Bronchial epithelial cell (primary cell): ENCODE results near the gene BARHL1. TPM values are rescaled to one million over a fixed set of nuclear protein-coding genes. Genes with fewer than 3 reads are reported as not detected.
A peak's percentile ranks its signal among the peaks of the same experiment; 100 is the strongest.

Experiments
- DNase-seq: peaks from one replicate; pipeline ENCODE4 v3.0.0-alpha.2; 2010; ENCODE audit warnings: low read depth
- FAIRE-seq: peaks from 2 replicates; lab custom pipeline; 2011; peaks lifted over from hg19 to GRCh38; lab: Jason Lieb, UNC
- H3K27me3 ChIP-seq: 2 replicates; pipeline ENCODE4 v1.5.1; 2011; ENCODE audit warnings: low read length; ENCODE audit not compliant: control insufficient read depth, insufficient read depth
- H3K36me3 ChIP-seq: 2 replicates; pipeline ENCODE4 v1.5.1; 2011; ENCODE audit warnings: low read length; ENCODE audit not compliant: control insufficient read depth, insufficient read depth
- H3K4me3 ChIP-seq: 2 replicates; pipeline ENCODE4 v1.5.1; 2011; ENCODE audit warnings: mild to moderate bottlenecking, low read depth, low read length, control low read depth
- total RNA-seq: library from RNA; depleted of rRNA; stranded (reverse); fragments of >200 nt; gene quantifications from 2 replicates; pipeline ENCODE4 v1.2.1, GENCODE V29; 2014
- TF ChIP-seq, protein P1 (sequence below): IDR thresholded peaks from 2 replicates; pipeline ENCODE4 v1.5.1; 2011; ENCODE audit warnings: mild to moderate bottlenecking, moderate library complexity, low read length, control low read depth, inconsistent platforms; ENCODE audit not compliant: insufficient read depth, severe bottlenecking

BARHL1 gene
- total RNA-seq, 1 donor from 2014 or later, result not detected

DNA sequence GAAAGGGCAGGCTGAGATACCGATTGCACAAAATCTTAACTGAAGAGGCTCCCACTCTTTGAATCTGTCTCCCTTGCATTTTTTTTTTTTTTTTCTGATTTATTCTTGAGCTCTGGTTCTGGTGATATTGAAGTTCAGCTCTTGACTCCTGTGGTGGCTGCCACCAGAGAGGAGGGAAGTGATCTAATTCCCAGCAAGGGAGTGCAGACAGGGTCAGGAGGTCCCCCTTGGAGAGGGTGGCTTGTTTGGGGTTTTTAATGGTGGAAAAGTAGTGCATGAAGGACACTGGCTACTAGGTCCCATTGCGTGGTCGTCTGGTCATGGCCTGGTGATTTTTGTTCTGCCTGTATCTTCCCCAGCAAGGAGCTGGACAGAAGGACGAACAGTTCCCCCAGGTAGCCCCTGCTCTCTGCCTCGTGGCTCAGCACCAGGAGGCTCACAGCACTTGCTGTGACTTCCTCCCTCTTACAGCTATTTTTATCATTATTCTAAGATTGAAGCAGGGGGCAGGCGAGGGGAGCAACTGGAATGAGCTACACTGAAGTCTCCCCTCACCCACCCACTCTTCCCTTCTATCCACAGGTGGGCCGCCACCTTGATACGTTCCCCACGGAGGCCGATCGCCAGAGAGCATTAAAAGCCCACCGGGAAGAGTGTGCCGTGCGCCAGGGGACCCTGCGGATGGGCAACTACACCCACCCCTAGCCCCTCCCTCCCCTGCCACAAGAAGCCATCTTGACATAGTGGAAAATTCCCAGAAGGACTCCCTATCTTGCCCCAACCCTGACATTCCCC, 10.4 kb upstream of the BARHL1 start:
- no peaks in the 10 kb centered on the region for H3K36me3 ChIP-seq
- no peak for FAIRE-seq
- peaks cover 9% of the 10 kb centered on the region for H3K27me3 ChIP-seq
- DNase-seq, result no peak
- no peak overlapping the region for H3K4me3 ChIP-seq
- TF ChIP-seq, protein P1, sequence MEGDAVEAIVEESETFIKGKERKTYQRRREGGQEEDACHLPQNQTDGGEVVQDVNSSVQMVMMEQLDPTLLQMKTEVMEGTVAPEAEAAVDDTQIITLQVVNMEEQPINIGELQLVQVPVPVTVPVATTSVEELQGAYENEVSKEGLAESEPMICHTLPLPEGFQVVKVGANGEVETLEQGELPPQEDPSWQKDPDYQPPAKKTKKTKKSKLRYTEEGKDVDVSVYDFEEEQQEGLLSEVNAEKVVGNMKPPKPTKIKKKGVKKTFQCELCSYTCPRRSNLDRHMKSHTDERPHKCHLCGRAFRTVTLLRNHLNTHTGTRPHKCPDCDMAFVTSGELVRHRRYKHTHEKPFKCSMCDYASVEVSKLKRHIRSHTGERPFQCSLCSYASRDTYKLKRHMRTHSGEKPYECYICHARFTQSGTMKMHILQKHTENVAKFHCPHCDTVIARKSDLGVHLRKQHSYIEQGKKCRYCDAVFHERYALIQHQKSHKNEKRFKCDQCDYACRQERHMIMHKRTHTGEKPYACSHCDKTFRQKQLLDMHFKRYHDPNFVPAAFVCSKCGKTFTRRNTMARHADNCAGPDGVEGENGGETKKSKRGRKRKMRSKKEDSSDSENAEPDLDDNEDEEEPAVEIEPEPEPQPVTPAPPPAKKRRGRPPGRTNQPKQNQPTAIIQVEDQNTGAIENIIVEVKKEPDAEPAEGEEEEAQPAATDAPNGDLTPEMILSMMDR, result no peak

DNA sequence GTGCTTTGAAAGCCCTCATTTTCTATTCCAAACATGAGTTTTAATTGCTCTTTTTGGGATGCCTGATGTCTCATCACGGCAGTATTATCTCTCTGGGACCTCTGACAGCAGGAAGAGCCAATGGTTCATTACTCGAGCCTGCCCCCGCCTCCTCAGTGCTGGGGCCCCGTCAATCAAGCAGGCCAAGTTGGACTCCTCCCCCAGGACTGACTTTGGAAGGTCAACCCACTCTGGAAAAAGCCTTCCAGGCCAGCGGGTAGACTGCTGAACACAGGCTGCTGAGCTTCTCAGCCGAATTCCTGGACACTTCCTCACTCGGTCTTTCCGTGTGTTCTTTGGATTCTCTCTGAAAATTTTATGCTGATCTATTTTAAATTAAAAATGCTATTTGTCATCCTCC, 9.5 kb upstream of the BARHL1 start:
- Histone ChIP-seq H3K36me3 (no peaks in the 10 kb centered on the region), H3K27me3 (peaks cover 11% of the 10 kb centered on the region), H3K4me3 (no peak overlapping the region)
- FAIRE-seq, result no peak
- TF ChIP-seq, protein P1, result no peak
- DNase-seq, result peak; percentile 3

GRCh38 chr9:132575005-132575609, 7.3 kb upstream of the BARHL1 start:
- Histone ChIP-seq H3K4me3 (no peak overlapping the region), H3K36me3 (no peaks in the 10 kb centered on the region), H3K27me3 (peaks cover 30% of the 10 kb centered on the region)
- peak; percentile 39 for DNase-seq
- no peak for FAIRE-seq
- TF ChIP-seq, protein P1, result peak; percentile 86

- FAIRE-seq, result peak; percentile 88
- DNase-seq, result no peak
- Histone ChIP-seq H3K27me3 (peaks cover 34% of the 10 kb centered on the region), H3K36me3 (no peaks in the 10 kb centered on the region), H3K4me3 (no peak overlapping the region)
- TF ChIP-seq, protein P1, result no peak
Observed at GRCh38 chr9:132575811-132576210, 6.6 kb upstream of the BARHL1 start.

DNA sequence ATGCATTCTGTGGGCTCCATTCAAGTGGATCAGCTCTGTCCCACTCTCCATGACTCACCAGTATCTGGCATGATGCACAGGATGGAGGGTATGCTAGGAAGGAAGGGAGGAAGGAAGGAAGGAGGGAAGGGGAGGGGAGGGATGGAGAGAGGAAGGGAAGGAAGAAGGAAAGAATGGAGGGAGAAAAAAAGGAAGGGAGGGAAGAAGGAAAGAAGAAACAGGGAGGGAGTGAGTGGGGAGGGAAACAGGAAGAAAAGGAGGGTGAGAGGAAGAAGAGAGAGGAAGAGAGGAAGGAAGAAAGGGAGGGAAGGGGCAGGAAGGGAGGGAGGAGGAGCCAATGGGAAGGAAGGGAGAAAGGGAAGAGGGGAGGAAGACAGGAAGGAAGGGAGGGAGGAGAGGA, 5.3 kb upstream of the BARHL1 start:
- Histone ChIP-seq H3K36me3 (no peaks in the 10 kb centered on the region), H3K4me3 (no peak overlapping the region), H3K27me3 (peaks cover 42% of the 10 kb centered on the region)
- TF ChIP-seq, protein P1, result no peak
- FAIRE-seq, result no peak
- DNase-seq, result no peak
